Right hindlimb (tissue), 1 donor: Measurements from ENCODE around the gene PABPN1L.

Experiments
- DNase-seq: peaks from one replicate; pipeline ENCODE4 v3.0.0-alpha.2; 2018

The PABPN1L gene

GRCh38 chr16:88867581-88868246 is 1.3 kb upstream of the PABPN1L start:
- no peak for DNase-seq

GRCh38 chr16:88865742-88866141 is 718 bp downstream of the PABPN1L start:
- DNase-seq = no peak

GRCh38 chr16:88865310-88865709 is 1.1 kb downstream of the PABPN1L start:
- no peak for DNase-seq

- no peak for DNase-seq
These were observed 1.9 kb downstream of the PABPN1L start for GRCh38 chr16:88864521-88864920.

- no peak for DNase-seq
These were observed 2.4 kb downstream of the PABPN1L start for GRCh38 chr16:88864099-88864498.

GRCh38 chr16:88863426-88863825 is 3.0 kb downstream of the PABPN1L start:
- no peak for DNase-seq

- no peak for DNase-seq
These were observed 3.5 kb downstream of the PABPN1L start for GRCh38 chr16:88862968-88863367.

GRCh38 chr16:88861359-88861758 is 5.1 kb downstream of the PABPN1L start:
- DNase-seq = no peak

GRCh38 chr16:88859381-88860091 is 6.9 kb downstream of the PABPN1L start:
- DNase-seq = no peak

- DNase-seq = peak; percentile 73
These were observed 8.6 kb downstream of the PABPN1L start for GRCh38 chr16:88857728-88858339.

GRCh38 chr16:88856828-88857727 is 9.4 kb downstream of the PABPN1L start, which contains the start of the genes GALNS and TRAPPC2L:
Gene GALNS, minus strand, starts transcription at chr16:88856947. Its CDS starts 70 bp downstream, at chr16:88856877.
Gene TRAPPC2L, plus strand, starts transcription at chr16:88857127. Its CDS starts 24 bp downstream, at chr16:88857151.
- peak; percentile 98 for DNase-seq

GRCh38 chr16:88856122-88856827 is 10.2 kb downstream of the PABPN1L start:
- no peak for DNase-seq

- no peak for DNase-seq
These were observed 10.7 kb downstream of the PABPN1L start for GRCh38 chr16:88855736-88856121.

- no peak for DNase-seq
These were observed 11.3 kb downstream of the PABPN1L start for GRCh38 chr16:88855176-88855575.

- no peak for DNase-seq
These were observed 12.0 kb downstream of the PABPN1L start for GRCh38 chr16:88854306-88855111.

- no peak for DNase-seq
These were observed 13.0 kb downstream of the PABPN1L start for GRCh38 chr16:88853325-88853941.

GRCh38 chr16:88851616-88852015 is 14.8 kb downstream of the PABPN1L start:
- no peak for DNase-seq

- no peak for DNase-seq
These were observed 15.8 kb downstream of the PABPN1L start for GRCh38 chr16:88850531-88851199.

GRCh38 chr16:88848557-88848956 is 17.9 kb downstream of the PABPN1L start:
- no peak for DNase-seq

GRCh38 chr16:88847654-88848053 is 18.8 kb downstream of the PABPN1L start:
- no peak for DNase-seq
